T-cell (primary cell): ENCODE measurements around the gene ITPRIP. TPM values are rescaled to one million over a fixed set of nuclear protein-coding genes. Genes with fewer than 3 reads are reported as not detected.

Experiments
- ATAC-seq, 4 experiments: fragments of 200-7000 bp in 3 of 4; fragments of 150-1000 bp in 1 of 4; cut with Tn5 transposase; replicated peaks in 1 of 4; 1 replicate in 3 of 4; 2 replicates in 1 of 4; pipeline ENCODE4 v1.10.0; 2021; ENCODE audit warnings: moderate library complexity in 3 of 4, mild to moderate bottlenecking in 2 of 4, moderate number of reproducible peaks in 1 of 4
- CTCF ChIA-PET, 2 donors: fragments of 300-600 bp; sonication (Branson Sonifier 250); formaldehyde crosslinking; loops; one replicate each; lab custom pipeline; 2022; ENCODE audit warnings: antibody characterized with exemption in 2 of 2; lab: Charles Lee
- POLR2A ChIA-PET, 2 donors: fragments of 300-600 bp; sonication (Branson Sonifier 250); formaldehyde crosslinking; loops; one replicate each; lab custom pipeline; 2022; ENCODE audit warnings: antibody characterized with exemption in 2 of 2; lab: Charles Lee
- DNase-seq, 35 experiments: peaks; one replicate each; pipeline versions ENCODE4 v3.0.0 to v3.0.0-alpha.2; 2013 to 2023
- H3K27ac ChIP-seq: one replicate; pipeline ENCODE4 v1.5.1; 2013; ENCODE audit warnings: low read length
- H3K27me3 ChIP-seq, 2 experiments: replicated peaks in 1 of 2; 1 replicate in 1 of 2; 2 replicates in 1 of 2; pipeline versions ENCODE4 v1.6.1 to v1.7.0; 2013; ENCODE audit warnings: low read length in 1 of 2, mixed read lengths in 1 of 2; ENCODE audit not compliant: control insufficient read depth in 2 of 2, insufficient read depth in 2 of 2; ENCODE audit errors: extremely low read depth in 1 of 2
- H3K36me3 ChIP-seq, 2 donors: 1 replicate in 1 of 2; 2 replicates in 1 of 2; pipeline versions ENCODE4 v1.6.1 to v1.7.0; 2013; ENCODE audit warnings: low read length in 1 of 2; ENCODE audit not compliant: control insufficient read depth in 2 of 2, insufficient read depth in 1 of 2; ENCODE audit errors: extremely low read depth in 1 of 2
- H3K4me1 ChIP-seq, 2 experiments: 1 replicate in 1 of 2; 2 replicates in 1 of 2; pipeline versions ENCODE4 v1.6.1 to v1.7.0; 2013; ENCODE audit warnings: low read length in 2 of 2, mixed read lengths in 1 of 2; ENCODE audit not compliant: insufficient read depth in 2 of 2, control insufficient read depth in 1 of 2; ENCODE audit errors: extremely low read depth in 1 of 2
- H3K4me3 ChIP-seq, 2 donors: 1 replicate in 1 of 2; 2 replicates in 1 of 2; pipeline versions ENCODE4 v1.5.1 to v1.7.0; 2013; ENCODE audit warnings: mild to moderate bottlenecking in 2 of 2, low read length in 1 of 2, moderate library complexity in 1 of 2; ENCODE audit not compliant: control insufficient read depth in 1 of 2; ENCODE audit errors: extremely low read depth in 1 of 2
- H3K9me3 ChIP-seq: 2 replicates; pipeline ENCODE4 v1.7.0; 2013
- H3K27ac Mint-ChIP-seq, 2 donors: one replicate each; pipeline ENCODE4 v1.8.0; 2020 to 2021; ENCODE audit warnings: mild to moderate bottlenecking in 2 of 2, mixed read lengths in 2 of 2
- H3K27me3 Mint-ChIP-seq, 2 donors: one replicate each; pipeline ENCODE4 v1.8.0; 2021 to 2022; ENCODE audit warnings: mixed read lengths in 2 of 2
- H3K36me3 Mint-ChIP-seq: one replicate; pipeline ENCODE4 v1.8.0; 2021; ENCODE audit warnings: mixed read lengths
- H3K4me1 Mint-ChIP-seq, 3 donors: one replicate each; pipeline ENCODE4 v1.8.0; 2020 to 2022; ENCODE audit warnings: mixed read lengths in 3 of 3, mild to moderate bottlenecking in 1 of 3
- H3K4me3 Mint-ChIP-seq, 3 donors: one replicate each; pipeline ENCODE4 v1.8.0; 2020 to 2022; ENCODE audit warnings: mild to moderate bottlenecking in 3 of 3, mixed read lengths in 3 of 3, moderate library complexity in 3 of 3
- H3K9me3 Mint-ChIP-seq, 3 donors: one replicate each; pipeline ENCODE4 v1.8.0; 2020 to 2022; ENCODE audit warnings: mixed read lengths in 3 of 3
- WGBS: methylation state at CpG from one replicate; pipeline ENCODE4 v1.1.5; 2013; ENCODE audit warnings: missing lambda C conversion rate; ENCODE audit not compliant: insufficient coverage; 5-methylcytosine and 5-hydroxymethylcytosine counted together
- total RNA-seq, 35 experiments: library from RNA in 6 of 35; stranded (reverse) in 6 of 35; fragments of 120-200 nt in 1 of 35; gene quantifications; one replicate each; pipeline versions ENCODE4 v1.2.1 to v1.2.4 and lab custom pipeline; 2013 to 2026

Gene ITPRIP, protein sequence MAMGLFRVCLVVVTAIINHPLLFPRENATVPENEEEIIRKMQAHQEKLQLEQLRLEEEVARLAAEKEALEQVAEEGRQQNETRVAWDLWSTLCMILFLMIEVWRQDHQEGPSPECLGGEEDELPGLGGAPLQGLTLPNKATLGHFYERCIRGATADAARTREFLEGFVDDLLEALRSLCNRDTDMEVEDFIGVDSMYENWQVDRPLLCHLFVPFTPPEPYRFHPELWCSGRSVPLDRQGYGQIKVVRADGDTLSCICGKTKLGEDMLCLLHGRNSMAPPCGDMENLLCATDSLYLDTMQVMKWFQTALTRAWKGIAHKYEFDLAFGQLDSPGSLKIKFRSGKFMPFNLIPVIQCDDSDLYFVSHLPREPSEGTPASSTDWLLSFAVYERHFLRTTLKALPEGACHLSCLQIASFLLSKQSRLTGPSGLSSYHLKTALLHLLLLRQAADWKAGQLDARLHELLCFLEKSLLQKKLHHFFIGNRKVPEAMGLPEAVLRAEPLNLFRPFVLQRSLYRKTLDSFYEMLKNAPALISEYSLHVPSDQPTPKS
- total RNA-seq (10 to 100 TPM; 16.9 to 98.5 (median 25.0) TPM), total RNA-seq (lab: John Stamatoyannopoulos, UW) (27.8 to 423 (median 54.4) reads per million in 29 experiments)
- total RNA-seq (2013), result 12.5 TPM

DNA sequence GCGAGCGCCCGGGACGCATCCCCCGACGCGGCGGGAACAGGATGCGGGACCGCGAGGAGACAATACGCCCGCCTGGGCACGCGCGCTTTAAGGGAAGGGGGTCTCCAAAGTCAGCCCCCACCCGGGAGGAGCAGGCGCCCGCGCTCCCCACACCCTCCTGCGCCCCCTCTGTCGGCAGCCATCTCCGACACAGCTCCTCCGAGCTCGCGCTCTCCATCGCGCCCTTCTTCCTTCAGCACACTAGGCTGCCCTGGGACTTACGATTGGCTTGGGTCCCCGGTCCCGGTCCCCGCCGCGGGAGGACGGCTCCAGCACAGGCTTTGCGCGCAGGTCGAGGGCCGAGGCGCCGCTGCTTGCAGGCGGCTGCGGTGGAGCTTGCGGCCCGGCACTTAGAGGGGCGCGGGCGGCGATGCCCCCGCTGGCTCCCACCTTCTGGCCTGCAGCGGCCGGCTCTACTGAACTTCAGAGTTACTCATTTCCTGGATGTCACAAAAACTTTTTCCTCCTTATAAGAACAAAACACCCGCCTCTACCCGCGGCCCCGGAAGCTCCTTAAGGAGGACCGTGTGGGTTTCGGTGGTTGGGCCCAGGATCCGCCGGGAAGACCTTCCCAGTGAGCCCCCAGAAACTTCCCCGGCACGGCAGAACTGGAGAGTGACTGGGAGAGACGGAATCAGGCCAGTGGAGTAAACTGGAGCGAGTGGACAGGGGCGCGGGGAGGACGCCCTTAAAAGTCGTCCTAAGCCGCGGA is at the start of gene ITPRIP:
Gene ITPRIP, minus strand, starts transcription at position 481 of the 751 bp plus-strand sequence. CDS start 22,414 bp downstream, outside the sequence.
- ATAC-seq (peak; percentile 83 to 87 (median 85)), DNase-seq (peak; percentile 50 to 83 (median 65))
- POLR2A ChIA-PET, result interaction anchor here (0.7 to 1.9 kb wide), 7 partner anchors 9 to 848 kb away, joined by 4 to 21 read pairs (median 6); no protein-coding TSS in a partner anchor
- no peaks in the 10 kb centered on the region for H3K9me3 Mint-ChIP-seq
- H3K4me1 ChIP-seq, result peaks cover 36 to 46% of the 10 kb centered on the region in 2 experiments
- H3K27ac ChIP-seq, result peak within 1 kb of the TSS; percentile 88
- peak within 1 kb of the TSS; percentile 93 to 97 for H3K4me3 ChIP-seq
- no peaks in the 10 kb centered on the region for H3K27me3 ChIP-seq
- peak within 1 kb of the TSS; percentile 88 to 99 (median 90) for H3K4me3 Mint-ChIP-seq
- peak within 1 kb of the TSS; percentile 97 to 100 for H3K27ac Mint-ChIP-seq
- peaks cover 49 to 54% (median 50%) of the 10 kb centered on the region in 3 donors for H3K4me1 Mint-ChIP-seq
- no peaks in the 10 kb centered on the region for H3K9me3 ChIP-seq
- WGBS, result under 1% methylated on average over 60 of the region's 70 CpGs
- peaks cover 3 to 4% of the 10 kb centered on the region in 2 donors for H3K36me3 ChIP-seq
- CTCF ChIA-PET, result interaction anchor here (0.7 to 4.7 kb wide), 16 partner anchors 9 to 450 kb away, joined by 3 to 45 read pairs (median 6); partner anchors contain the start of genes CFAP58 (in 2 of the 2) and GSTO2 (in 1 of the 2)
- peaks cover 2% of the 10 kb centered on the region for H3K36me3 Mint-ChIP-seq
- H3K27me3 Mint-ChIP-seq, result no peaks in the 10 kb centered on the region

DNA sequence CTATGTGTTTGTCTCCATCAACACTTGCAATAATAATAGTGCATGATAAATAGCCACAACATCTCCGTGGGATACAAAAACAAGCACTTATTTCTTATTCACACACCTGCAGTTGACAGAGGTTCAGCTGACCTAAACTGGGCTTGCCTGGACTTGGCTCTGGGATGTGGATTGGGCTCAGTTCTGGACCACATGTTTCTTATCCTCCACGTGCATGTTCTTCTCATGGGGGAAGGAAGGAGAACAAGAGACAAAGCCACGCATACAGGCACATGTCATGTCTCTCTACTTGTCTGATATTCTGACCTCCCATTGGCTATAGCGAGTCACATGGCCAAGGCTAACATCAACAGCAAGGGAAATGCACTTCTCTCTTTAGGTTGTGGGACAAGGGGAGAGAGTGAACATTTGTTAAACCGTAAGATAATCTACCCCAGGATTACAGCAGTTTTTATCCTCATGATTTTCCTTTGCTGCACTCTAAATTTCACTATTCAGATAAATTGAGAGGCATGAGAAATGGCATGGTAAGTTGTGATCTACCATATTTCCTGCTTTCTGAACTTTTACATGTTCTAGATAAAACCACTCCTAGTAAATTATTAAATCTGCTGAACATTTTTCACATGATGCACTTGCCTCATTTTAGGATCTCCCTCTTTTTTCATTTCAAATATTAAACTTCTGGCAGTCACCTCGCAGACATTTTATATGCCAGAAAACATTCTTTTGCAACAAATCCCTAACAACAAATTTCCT is 49.0 kb upstream of the ITPRIP start:
- H3K27me3 ChIP-seq, result peaks cover 2 to 4% of the 10 kb centered on the region in 2 experiments
- Mint-ChIP-seq H3K36me3 (no peaks in the 10 kb centered on the region), H3K27me3 (peaks cover 22 to 27% of the 10 kb centered on the region in 2 donors), H3K4me3 (no peak overlapping the region), H3K4me1 (peaks cover 15 to 24% (median 16%) of the 10 kb centered on the region in 3 donors), H3K27ac (no peak overlapping the region), H3K9me3 (no peaks in the 10 kb centered on the region)
- H3K9me3 ChIP-seq, result no peaks in the 10 kb centered on the region
- H3K36me3 ChIP-seq, result no peaks in the 10 kb centered on the region
- peak in 4 of 35 experiments; percentile 0 to 25 (median 8) for DNase-seq
- H3K4me1 ChIP-seq, result peaks cover 0 to 6% of the 10 kb centered on the region in 2 experiments
- ATAC-seq, result peak in 1 of 4 experiments; percentile 40
- no peak overlapping the region for H3K4me3 ChIP-seq
- ChIA-PET POLR2A (interaction anchor here in 1 of 2 donors (0.6 kb wide), 1 partner anchor 22 kb away, joined by 3 read pairs; no protein-coding TSS in a partner anchor), CTCF (interaction anchor here (0.6 to 1.3 kb wide), 2 partner anchors 12 to 142 kb away, joined by 3 read pairs; no protein-coding TSS in a partner anchor)
- no peak overlapping the region for H3K27ac ChIP-seq
- WGBS, result 57% methylated on average over 1 of the region's 6 CpGs

DNA sequence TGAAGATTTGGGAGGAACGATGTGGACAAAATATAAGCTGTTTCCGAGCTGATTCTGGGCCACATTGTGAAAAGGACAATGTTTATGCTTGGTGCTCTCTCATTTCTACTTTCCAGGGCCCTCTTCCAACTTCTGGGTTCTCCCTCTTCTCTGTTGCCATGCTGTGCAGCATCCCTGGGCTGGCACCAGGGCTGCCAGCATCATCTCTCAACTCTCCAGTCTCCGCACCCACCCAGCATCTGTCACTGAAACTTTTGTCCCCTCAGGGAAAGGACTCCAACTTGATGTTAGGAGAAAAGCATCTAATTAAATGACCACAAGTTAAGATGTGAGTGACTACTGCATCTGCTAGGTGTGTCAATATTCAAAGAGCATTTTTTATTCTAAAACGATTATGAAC is 42.1 kb upstream of the ITPRIP start:
- no peaks in the 10 kb centered on the region for H3K36me3 ChIP-seq
- H3K4me3 ChIP-seq, result no peak overlapping the region
- WGBS, result 92% methylated on average over 2 of the region's 4 CpGs
- Mint-ChIP-seq H3K4me1 (no peaks in the 10 kb centered on the region), H3K9me3 (no peaks in the 10 kb centered on the region), H3K27ac (no peak overlapping the region), H3K4me3 (no peak overlapping the region), H3K36me3 (no peaks in the 10 kb centered on the region), H3K27me3 (peaks cover 24 to 37% of the 10 kb centered on the region in 2 donors)
- H3K9me3 ChIP-seq, result no peaks in the 10 kb centered on the region
- H3K27me3 ChIP-seq, result peaks cover 0 to 12% of the 10 kb centered on the region in 2 experiments
- ChIA-PET POLR2A (interaction anchor here in 1 of 2 donors (0.6 kb wide), 1 partner anchor 43 kb away, joined by 4 read pairs; no protein-coding TSS in a partner anchor), CTCF (no interaction called here)
- DNase-seq (no peak), ATAC-seq (no peak)
- no peaks in the 10 kb centered on the region for H3K4me1 ChIP-seq
- H3K27ac ChIP-seq, result no peak overlapping the region

DNA sequence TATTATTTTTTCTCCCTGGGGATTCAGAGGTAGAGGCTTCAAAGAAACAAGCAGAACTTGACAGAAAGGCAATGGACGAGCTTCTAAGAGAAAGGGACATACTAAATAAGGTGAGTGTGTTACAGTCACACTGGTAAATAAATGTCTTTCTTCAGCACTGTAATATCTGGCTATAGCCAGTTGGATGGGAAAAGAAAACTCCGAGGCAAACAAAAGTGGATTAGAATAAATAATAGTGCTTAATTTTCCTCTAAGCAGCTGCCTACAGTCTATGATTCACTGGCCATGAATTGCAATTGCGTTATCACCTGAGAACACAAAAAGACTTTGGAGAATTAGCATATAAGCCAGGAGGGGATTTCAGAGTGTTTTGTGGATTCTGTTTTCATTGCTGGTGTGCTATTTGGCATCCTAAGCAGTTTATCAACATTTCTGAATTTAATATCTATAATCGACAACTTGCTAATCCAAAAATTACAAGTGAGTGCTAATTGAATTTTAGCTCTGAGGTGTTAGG is 38.6 kb upstream of the ITPRIP start:
- peaks cover 27 to 30% of the 10 kb centered on the region in 2 donors for H3K27me3 Mint-ChIP-seq
- WGBS, result no CpG with 5 or more reads among the region's 4 CpGs

DNA sequence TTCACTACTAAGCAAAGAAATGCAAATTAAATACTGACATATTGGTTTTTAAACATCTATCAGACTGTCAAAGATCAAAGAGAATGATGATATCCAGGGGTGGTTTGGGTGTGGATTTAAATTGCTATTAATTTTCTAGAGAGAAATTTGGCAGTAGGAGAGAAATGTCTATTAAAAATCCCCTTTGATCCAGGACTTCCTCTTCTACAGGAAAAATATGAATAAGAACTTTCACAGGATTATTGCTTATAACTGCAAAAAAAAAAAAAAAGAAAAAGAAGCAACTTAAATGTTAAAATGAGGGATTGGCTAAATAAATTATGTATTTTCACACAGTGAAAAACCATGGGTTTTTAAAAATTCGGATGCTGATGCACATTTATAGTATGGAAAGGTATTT is 36.3 kb upstream of the ITPRIP start:
- H3K27me3 Mint-ChIP-seq, result peaks cover 23 to 32% of the 10 kb centered on the region in 2 donors
- no peaks in the 10 kb centered on the region for H3K36me3 Mint-ChIP-seq
- Histone ChIP-seq H3K4me3 (no peak overlapping the region), H3K27ac (no peak overlapping the region), H3K9me3 (no peaks in the 10 kb centered on the region), H3K36me3 (no peaks in the 10 kb centered on the region), H3K27me3 (peaks cover 0 to 15% of the 10 kb centered on the region in 2 experiments), H3K4me1 (no peaks in the 10 kb centered on the region)
- H3K27ac Mint-ChIP-seq, result no peak overlapping the region
- CTCF ChIA-PET, result interaction anchor here in 1 of 2 donors (1.1 kb wide), 1 partner anchor 13 kb away, joined by 3 read pairs; no protein-coding TSS in a partner anchor
- no CpG with 5 or more reads among the region's 1 CpG for WGBS
- H3K4me3 Mint-ChIP-seq, result no peak overlapping the region
- DNase-seq (no peak), ATAC-seq (no peak)
- H3K4me1 Mint-ChIP-seq, result no peaks in the 10 kb centered on the region
- POLR2A ChIA-PET, result interaction anchor here in 1 of 2 donors (0.7 kb wide), 1 partner anchor 689 kb away, joined by 6 read pairs; no protein-coding TSS in a partner anchor
- H3K9me3 Mint-ChIP-seq, result no peaks in the 10 kb centered on the region

More for the DNA sequence above, 38.6 kb upstream of the ITPRIP start:
- peaks cover 0 to 18% of the 10 kb centered on the region in 2 experiments for H3K27me3 ChIP-seq
- no peaks in the 10 kb centered on the region for H3K9me3 Mint-ChIP-seq
- H3K36me3 Mint-ChIP-seq, result no peaks in the 10 kb centered on the region
- H3K4me1 ChIP-seq, result no peaks in the 10 kb centered on the region
- no peak for ATAC-seq
- no peaks in the 10 kb centered on the region for H3K4me1 Mint-ChIP-seq
- no peak overlapping the region for H3K4me3 ChIP-seq
- H3K27ac ChIP-seq, result no peak overlapping the region
- ChIA-PET CTCF (interaction anchor here in 1 of 2 donors (0.7 kb wide), 1 partner anchor 11 kb away, joined by 3 read pairs; no protein-coding TSS in a partner anchor), POLR2A (interaction anchor here in 1 of 2 donors (0.6 to 1.0 kb wide), 2 partner anchors 14 to 82 kb away, joined by 3 read pairs; no protein-coding TSS in a partner anchor)
- H3K36me3 ChIP-seq, result no peaks in the 10 kb centered on the region
- no peak overlapping the region for H3K27ac Mint-ChIP-seq
- DNase-seq, result no peak
- H3K4me3 Mint-ChIP-seq, result no peak overlapping the region
- H3K9me3 ChIP-seq, result no peaks in the 10 kb centered on the region
